NCI-H1694 (cell line): Measurements from ENCODE around the gene GPX1.
"Not testable (repeated sequence)": the region's sequence is repeated elsewhere in the genome, so short reads cannot be mapped to it uniquely, and the experiment has no call there.

ENCODE experiments used
- DNase-seq: peaks from one replicate; lab custom pipeline; 2025; lab: John Stamatoyannopoulos, UW

Gene GPX1

GRCh38 chr3:49358217-49358883 lies at the start of gene GPX1:
Gene GPX1 (minus strand): TSS chr3:49358353. CDS start chr3:49358278, 75 bp downstream.
- peak; percentile 64 for DNase-seq

GRCh38 chr3:49406571-49407565 lies 48.7 kb upstream of the GPX1 start:
- no peak for DNase-seq

- DNase-seq: not testable (repeated sequence)
These were observed 47.4 kb upstream of the GPX1 start for GRCh38 chr3:49405570-49405969.

GRCh38 chr3:49403891-49404290 lies 45.7 kb upstream of the GPX1 start:
- no peak for DNase-seq

GRCh38 chr3:49401766-49402165 lies 43.6 kb upstream of the GPX1 start:
- DNase-seq: no peak

- no peak for DNase-seq
These were observed 41.3 kb upstream of the GPX1 start for GRCh38 chr3:49399461-49399860.

- no peak for DNase-seq
These were observed 39.3 kb upstream of the GPX1 start for GRCh38 chr3:49397470-49397869.

GRCh38 chr3:49391310-49391709 lies 33.2 kb upstream of the GPX1 start:
- DNase-seq: not testable (repeated sequence)

GRCh38 chr3:49389297-49389696 lies 31.1 kb upstream of the GPX1 start:
- no peak for DNase-seq

- DNase-seq: no peak
These were observed 30.2 kb upstream of the GPX1 start for GRCh38 chr3:49388289-49388820.

- DNase-seq: no peak
These were observed 29.6 kb upstream of the GPX1 start for GRCh38 chr3:49387721-49388120.

- DNase-seq: no peak
These were observed 28.1 kb upstream of the GPX1 start for GRCh38 chr3:49386056-49386756.

GRCh38 chr3:49385617-49386016 lies 27.5 kb upstream of the GPX1 start:
- DNase-seq: no peak

- DNase-seq: no peak
These were observed 25.2 kb upstream of the GPX1 start for GRCh38 chr3:49383387-49383786.

GRCh38 chr3:49378249-49378895 lies 20.2 kb upstream of the GPX1 start:
- no peak for DNase-seq

GRCh38 chr3:49377483-49377882 lies 19.3 kb upstream of the GPX1 start:
- DNase-seq: no peak

GRCh38 chr3:49371946-49372345 lies 13.8 kb upstream of the GPX1 start:
- DNase-seq: no peak

GRCh38 chr3:49370585-49371290 lies 12.6 kb upstream of the GPX1 start:
- DNase-seq: no peak

GRCh38 chr3:49362561-49362960 lies 4.4 kb upstream of the GPX1 start:
- DNase-seq: no peak

- no peak for DNase-seq
These were observed 1.5 kb upstream of the GPX1 start for GRCh38 chr3:49359623-49360022.

GRCh38 chr3:49358884-49359225 lies 702 bp upstream of the GPX1 start:
- no peak for DNase-seq
